ENCODE measurements around the gene SYNPO2. TPM values are rescaled to one million over a fixed set of nuclear protein-coding genes. Genes with fewer than 3 reads are reported as not detected.

SYNPO2 gene
- total RNA-seq, 2 experiments from 2014 or later: 0.12 to 0.19 TPM

DNA sequence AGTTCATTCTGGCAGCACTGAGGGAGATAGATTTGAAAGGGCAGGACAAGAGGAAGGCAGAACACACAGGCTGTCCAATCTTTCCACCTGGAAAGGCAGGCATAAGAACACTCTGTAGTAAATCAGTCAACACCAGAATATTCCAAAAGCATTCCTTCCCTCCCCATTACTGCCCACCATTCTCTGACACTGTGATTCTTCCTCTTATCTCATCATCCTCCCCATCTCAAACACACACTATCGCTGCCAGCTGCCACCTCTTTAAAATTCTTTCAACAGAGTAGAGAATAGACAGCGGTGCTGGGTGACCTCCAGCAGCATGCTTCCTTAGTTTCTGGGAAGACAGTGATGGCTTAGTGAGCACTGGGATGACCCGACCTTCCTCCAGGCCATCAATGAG, 193.3 kb downstream of the SYNPO2 start:
- no peaks in the 10 kb centered on the region for H3K36me3 Mint-ChIP-seq
- no peaks in the 10 kb centered on the region for H3K27me3 Mint-ChIP-seq
- CTCF ChIA-PET: no interaction called here
- DNase-seq: no peak
- no peak overlapping the region for H3K4me3 Mint-ChIP-seq
- no peak overlapping the region for H3K27ac Mint-ChIP-seq
- no peaks in the 10 kb centered on the region for H3K4me1 Mint-ChIP-seq (ENCODE audit: low read depth)
- intact Hi-C loops (cut with micrococcal nuclease): no loop called here
- POLR2A ChIA-PET: no interaction called here
- H3K9me3 Mint-ChIP-seq: peaks cover 4% of the 10 kb centered on the region

DNA sequence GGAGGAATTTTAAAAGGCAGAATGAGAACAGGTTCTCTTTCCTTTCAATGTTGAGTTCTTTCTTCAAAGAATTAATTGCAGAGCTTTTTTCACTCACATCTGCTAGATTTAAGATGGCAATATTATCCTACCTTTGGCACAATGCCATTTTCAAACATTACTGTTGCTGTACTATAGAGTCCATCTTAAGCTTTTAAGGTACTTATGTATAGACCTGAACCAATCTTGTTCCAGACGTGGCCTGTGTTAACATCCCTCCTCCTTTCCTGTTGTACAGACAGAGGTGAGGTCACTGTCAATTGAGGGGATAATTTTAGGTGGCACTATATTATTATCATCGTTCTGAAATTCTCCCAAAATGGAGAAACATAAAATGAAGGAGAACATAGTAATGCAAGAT, 194.0 kb downstream of the SYNPO2 start:
- POLR2A ChIA-PET: no interaction called here
- Mint-ChIP-seq H3K4me3 (no peak overlapping the region), H3K27ac (no peak overlapping the region), H3K27me3 (no peaks in the 10 kb centered on the region), H3K36me3 (no peaks in the 10 kb centered on the region), H3K4me1 (ENCODE audit: low read depth) (no peaks in the 10 kb centered on the region), H3K9me3 (peaks cover 4% of the 10 kb centered on the region)
- DNase-seq: no peak
- CTCF ChIA-PET: no interaction called here
- intact Hi-C loops (cut with micrococcal nuclease): no loop called here

DNA sequence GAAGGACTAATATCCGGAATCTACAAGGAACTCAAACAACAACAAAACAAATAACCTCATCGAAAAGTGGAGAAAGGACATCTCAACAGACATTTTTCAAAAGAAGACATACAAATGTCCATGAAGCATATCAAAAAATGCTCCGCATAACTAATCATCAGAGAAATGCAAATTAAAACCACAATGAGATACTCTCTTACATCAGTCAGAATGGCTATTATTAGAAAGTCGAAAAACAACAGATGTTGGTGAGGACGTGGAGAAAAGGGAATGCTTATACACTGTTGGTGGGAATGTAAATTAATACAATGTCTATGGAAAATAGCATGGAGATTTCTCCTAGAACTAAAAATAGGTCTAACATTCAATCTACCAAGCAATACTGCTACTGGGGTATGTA, 195.9 kb downstream of the SYNPO2 start:
- ChIA-PET CTCF (no interaction called here), POLR2A (no interaction called here)
- Mint-ChIP-seq H3K9me3 (no peaks in the 10 kb centered on the region), H3K27me3 (no peaks in the 10 kb centered on the region), H3K4me3 (no peak overlapping the region), H3K27ac (no peak overlapping the region), H3K4me1 (ENCODE audit: low read depth) (no peaks in the 10 kb centered on the region), H3K36me3 (no peaks in the 10 kb centered on the region)
- DNase-seq: no peak
- intact Hi-C loops (cut with micrococcal nuclease): no loop called here

DNA sequence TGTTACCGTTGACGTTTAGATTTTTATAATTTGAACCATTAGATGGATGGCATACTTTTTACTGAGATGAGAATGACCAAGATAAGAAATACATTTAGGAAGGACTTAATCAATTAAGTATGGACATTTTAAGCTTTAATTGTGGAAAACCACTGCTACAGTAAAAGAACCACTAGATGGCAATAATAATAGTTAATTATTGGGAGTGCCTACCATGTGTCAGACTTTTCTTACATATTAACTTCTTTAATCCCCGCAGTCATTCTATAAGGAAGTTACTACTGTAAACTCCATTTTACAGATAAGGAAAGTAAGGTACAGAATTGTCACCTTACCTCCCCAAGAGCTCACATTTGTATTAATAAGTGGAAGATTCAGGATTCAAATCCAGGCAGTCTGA, 198.5 kb downstream of the SYNPO2 start:
- DNase-seq: no peak
- intact Hi-C loops (cut with micrococcal nuclease): no loop called here
- ChIA-PET CTCF (interaction anchor here (1.2 kb wide), 1 partner anchor 13 kb away, joined by 3 read pairs; no protein-coding TSS in a partner anchor), POLR2A (no interaction called here)
- Mint-ChIP-seq H3K4me3 (no peak overlapping the region), H3K36me3 (no peaks in the 10 kb centered on the region), H3K27me3 (no peaks in the 10 kb centered on the region), H3K27ac (no peak overlapping the region), H3K9me3 (no peaks in the 10 kb centered on the region), H3K4me1 (ENCODE audit: low read depth) (no peaks in the 10 kb centered on the region)

DNA sequence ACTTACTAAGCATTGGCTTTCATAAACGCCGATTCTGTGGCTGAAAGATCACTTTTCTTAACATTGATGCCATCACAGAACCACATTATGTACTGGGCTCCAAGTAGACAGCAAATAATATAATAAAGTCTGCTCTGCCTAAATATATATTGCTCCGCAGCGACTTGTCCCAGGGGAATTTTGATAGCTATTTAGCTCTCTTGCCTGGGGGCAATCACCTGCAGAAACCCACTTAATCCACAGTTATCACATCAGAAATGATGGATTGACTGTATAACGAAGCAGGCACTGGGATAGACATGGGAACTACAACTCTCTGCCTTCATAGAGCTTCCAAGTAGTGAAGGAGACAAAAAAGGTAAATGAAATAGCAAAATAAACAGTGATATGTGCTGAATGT, 199.0 kb downstream of the SYNPO2 start:
- Mint-ChIP-seq H3K4me3 (no peak overlapping the region), H3K4me1 (ENCODE audit: low read depth) (no peaks in the 10 kb centered on the region), H3K36me3 (no peaks in the 10 kb centered on the region), H3K9me3 (no peaks in the 10 kb centered on the region), H3K27me3 (no peaks in the 10 kb centered on the region), H3K27ac (no peak overlapping the region)
- ChIA-PET POLR2A (no interaction called here), CTCF (interaction anchor here (1.2 kb wide), 1 partner anchor 12 kb away, joined by 3 read pairs; no protein-coding TSS in a partner anchor)
- intact Hi-C loops (cut with micrococcal nuclease): no loop called here
- DNase-seq: no peak

DNA sequence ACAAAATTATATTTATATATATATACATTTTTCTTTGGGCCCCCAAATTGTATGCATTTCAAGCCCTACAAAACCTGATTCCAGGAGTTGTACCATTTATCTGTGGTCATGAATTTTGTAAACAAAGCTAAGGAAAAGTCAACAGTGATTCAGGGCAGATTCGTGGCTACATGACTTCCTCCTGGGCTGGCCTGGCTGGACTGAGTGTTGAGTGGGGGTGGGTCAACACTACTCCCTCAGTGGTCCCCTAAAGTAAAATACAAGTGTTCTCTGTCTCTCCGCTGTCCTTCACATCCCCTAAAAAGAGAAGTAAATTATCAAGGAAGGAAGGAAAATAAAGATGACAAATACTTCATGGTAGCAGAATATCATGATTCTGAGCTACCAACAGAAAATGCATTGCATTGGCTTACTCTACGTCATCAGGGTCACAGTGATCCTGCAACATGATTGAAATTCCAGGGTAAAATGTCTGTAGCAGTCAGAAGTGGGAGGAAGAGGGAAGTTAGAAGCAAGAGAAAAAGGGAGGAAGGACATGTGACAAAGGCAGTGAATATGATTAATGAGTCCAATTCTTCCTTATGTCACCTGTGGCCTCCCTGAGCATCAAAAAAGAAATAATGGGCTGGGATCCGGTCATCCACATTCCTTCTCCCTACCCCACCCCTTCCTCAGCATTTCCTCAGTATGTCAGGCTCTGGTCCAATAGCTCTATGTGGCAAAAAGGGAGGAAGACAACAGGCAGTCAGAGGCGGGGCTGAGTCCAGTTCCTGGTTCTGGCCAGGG, 204.6 kb downstream of the SYNPO2 start:
- intact Hi-C loops (cut with micrococcal nuclease): no loop called here
- Mint-ChIP-seq H3K4me1 (ENCODE audit: low read depth) (peaks cover 5% of the 10 kb centered on the region), H3K4me3 (no peak overlapping the region), H3K36me3 (no peaks in the 10 kb centered on the region), H3K27me3 (peaks cover 10% of the 10 kb centered on the region), H3K9me3 (no peaks in the 10 kb centered on the region), H3K27ac (no peak overlapping the region)
- ChIA-PET POLR2A (no interaction called here), CTCF (no interaction called here)
- DNase-seq: no peak

DNA sequence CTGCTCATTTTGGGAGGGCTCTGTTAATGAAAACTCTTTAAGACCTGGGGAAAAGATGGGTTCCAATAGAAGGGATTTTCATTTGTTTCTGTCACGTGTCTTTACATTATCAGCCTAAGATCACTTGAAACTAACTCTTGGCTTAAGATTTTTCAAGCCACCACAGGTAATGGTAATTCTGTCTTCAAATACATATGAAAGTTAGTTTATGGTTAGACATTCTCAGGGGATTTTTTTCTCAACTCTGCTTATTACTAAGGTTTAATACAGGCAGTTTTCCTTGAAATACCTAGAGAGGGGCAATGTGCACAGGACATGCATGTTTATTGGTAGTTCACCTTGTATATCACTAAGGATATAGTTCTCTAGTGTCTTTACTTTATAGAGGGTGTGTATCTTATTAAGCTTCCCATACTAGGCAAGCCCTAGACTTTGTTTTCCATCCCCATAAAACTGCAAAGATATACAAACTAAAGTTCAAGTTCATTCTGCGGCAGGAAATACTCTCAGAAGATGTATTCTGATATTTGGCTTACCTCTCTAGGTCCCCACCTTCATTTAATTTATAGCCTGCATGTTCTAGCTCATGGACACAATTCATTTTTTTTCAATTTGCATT, 208.7 kb downstream of the SYNPO2 start:
- Mint-ChIP-seq H3K4me3 (no peak overlapping the region), H3K9me3 (no peaks in the 10 kb centered on the region), H3K27ac (no peak overlapping the region), H3K36me3 (no peaks in the 10 kb centered on the region), H3K4me1 (ENCODE audit: low read depth) (peaks cover 5% of the 10 kb centered on the region), H3K27me3 (peaks cover 10% of the 10 kb centered on the region)
- ChIA-PET CTCF (no interaction called here), POLR2A (no interaction called here)
- no peak for DNase-seq
- intact Hi-C loops (cut with micrococcal nuclease): no loop called here

DNA sequence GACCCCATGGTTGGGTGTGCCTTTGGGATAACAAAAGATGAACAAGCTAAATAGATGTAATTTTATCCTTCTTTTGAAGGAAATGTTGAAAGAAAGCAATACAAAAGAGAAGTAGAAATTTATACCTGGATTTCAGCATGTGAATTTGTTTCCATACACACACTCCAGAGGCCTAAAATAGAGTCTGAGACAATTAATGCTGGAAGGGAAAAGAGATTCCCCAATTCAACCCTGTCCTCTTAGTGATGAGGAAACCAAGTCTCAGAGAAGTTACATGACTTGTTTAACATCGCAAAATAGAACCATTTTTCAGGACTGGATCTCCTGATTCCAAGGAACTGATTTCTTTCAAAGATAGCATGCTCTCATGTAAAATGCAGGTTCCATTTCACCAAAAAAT, 209.7 kb downstream of the SYNPO2 start:
- Mint-ChIP-seq H3K4me1 (ENCODE audit: low read depth) (peaks cover 5% of the 10 kb centered on the region), H3K27ac (no peak overlapping the region)
- CTCF ChIA-PET: interaction anchor here (0.7 kb wide), 1 partner anchor 57 kb away, joined by 3 read pairs; no protein-coding TSS in a partner anchor

DNA sequence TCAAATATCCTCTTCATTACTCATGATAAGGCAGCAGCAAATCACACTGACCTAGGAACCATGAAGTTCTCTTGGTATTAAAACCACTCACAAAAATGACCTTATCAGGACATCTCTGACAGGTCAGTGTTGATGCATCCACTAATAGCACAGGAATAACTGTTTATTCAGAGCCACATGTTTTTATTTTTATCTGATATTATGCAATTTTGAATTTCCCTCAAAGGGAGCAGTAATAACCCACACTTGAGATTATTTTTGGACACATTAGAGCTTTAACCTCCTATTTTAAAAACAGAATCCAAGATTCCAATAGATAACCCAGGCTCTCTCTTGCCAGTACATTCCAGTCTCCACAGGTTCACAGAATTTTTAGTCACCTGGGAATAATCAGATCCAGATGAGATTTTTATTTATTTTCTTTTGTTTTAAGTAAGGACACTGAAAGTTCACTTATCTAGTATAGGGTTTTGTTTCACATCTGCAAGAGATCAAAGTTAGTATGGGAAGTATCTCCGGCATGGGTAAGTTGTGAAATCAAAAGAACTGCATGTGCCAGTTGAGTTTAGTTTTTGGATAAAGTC, 210.7 kb downstream of the SYNPO2 start:
- Mint-ChIP-seq H3K27me3 (peaks cover 10% of the 10 kb centered on the region), H3K9me3 (no peaks in the 10 kb centered on the region), H3K4me1 (ENCODE audit: low read depth) (peaks cover 5% of the 10 kb centered on the region), H3K36me3 (no peaks in the 10 kb centered on the region), H3K27ac (no peak overlapping the region), H3K4me3 (no peak overlapping the region)
- ChIA-PET CTCF (interaction anchor here (0.7 to 1.0 kb wide), 2 partner anchors 12 to 58 kb away, joined by 3 read pairs; no protein-coding TSS in a partner anchor), POLR2A (no interaction called here)
- no peak for DNase-seq
- intact Hi-C loops (cut with micrococcal nuclease): no loop called here

More for the DNA sequence above, 209.7 kb downstream of the SYNPO2 start:
- DNase-seq: no peak
- Mint-ChIP-seq H3K9me3 (no peaks in the 10 kb centered on the region), H3K36me3 (no peaks in the 10 kb centered on the region), H3K27me3 (peaks cover 10% of the 10 kb centered on the region), H3K4me3 (no peak overlapping the region)
- POLR2A ChIA-PET: no interaction called here
- intact Hi-C loops (cut with micrococcal nuclease): no loop called here

DNA sequence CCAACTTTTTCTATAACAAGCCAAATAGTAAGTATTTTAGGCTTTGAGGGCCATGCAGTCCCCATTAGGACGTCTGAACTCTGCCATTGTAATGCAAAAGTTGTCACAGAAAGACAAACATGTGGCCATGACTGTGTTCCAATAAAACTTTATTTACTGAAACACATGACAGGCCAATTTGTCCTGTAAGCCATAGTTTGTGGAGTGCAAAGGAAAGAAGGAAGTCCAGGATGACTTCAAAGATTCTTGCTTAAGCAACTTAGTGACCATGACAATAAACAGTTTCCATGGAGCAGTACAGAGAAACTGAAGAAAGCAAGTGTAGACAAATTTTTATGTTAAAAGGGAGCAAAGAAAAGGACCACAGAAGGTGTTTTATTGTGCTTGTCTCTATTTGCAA, 212.0 kb downstream of the SYNPO2 start:
- intact Hi-C loops (cut with micrococcal nuclease): no loop called here
- ChIA-PET CTCF (no interaction called here), POLR2A (no interaction called here)
- Mint-ChIP-seq H3K4me1 (ENCODE audit: low read depth) (peaks cover 5% of the 10 kb centered on the region), H3K27ac (no peak overlapping the region), H3K9me3 (no peaks in the 10 kb centered on the region), H3K36me3 (no peaks in the 10 kb centered on the region), H3K27me3 (peaks cover under 1% of the 10 kb centered on the region), H3K4me3 (no peak overlapping the region)
- DNase-seq: no peak

DNA sequence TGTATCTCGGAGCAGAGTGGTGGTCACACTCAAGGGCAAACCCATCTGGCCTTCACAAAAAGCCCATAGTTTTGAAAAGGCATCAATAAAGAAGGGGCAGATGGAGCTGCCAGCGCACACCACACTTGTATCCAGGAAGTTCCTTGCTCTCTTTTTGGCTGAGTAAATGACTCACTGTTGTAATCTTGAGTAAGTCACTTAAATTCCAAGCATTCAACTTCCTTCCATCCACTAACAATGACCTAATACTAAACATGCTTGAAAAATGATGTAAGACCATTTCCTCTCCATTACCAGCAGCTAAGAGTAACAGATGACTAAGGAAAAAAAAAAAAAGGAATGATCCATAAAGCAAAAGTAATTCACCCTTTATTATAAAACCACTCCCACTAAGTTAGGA, 214.6 kb downstream of the SYNPO2 start:
- Mint-ChIP-seq H3K27ac (no peak overlapping the region), H3K4me3 (no peak overlapping the region), H3K27me3 (no peaks in the 10 kb centered on the region), H3K36me3 (no peaks in the 10 kb centered on the region), H3K4me1 (ENCODE audit: low read depth) (no peaks in the 10 kb centered on the region), H3K9me3 (no peaks in the 10 kb centered on the region)
- intact Hi-C loops (cut with micrococcal nuclease): no loop called here
- DNase-seq: no peak
- ChIA-PET CTCF (no interaction called here), POLR2A (no interaction called here)

DNA sequence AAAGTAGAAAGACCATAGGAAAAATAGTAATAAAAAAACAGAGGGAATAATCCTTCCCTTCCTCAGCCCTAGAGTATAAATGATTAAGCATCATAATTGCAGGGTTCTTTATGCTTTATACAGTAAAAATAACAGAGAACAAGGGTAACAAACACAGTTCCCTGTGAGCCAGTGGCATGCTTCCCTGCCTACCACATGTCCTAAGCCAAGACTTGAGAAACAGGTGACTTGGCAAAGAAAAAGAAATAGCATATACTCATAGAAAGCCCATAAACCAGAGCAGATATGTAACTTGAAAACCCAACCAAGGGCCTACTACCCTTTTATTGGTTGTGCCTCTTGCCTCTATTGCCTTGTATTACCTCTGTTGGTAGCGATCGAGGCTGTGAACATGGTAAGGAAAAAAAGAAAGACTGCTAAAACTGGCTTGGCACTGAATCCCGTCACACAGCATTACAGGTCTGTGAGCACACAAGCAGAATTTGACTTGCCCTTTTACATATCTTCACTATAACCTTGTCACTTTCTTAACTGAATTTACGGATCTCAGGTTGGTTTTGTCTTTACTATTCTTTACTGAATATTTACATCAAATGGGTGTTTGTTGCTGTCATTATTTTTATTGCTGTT, 216.1 kb downstream of the SYNPO2 start:
- H3K4me3 Mint-ChIP-seq: no peak overlapping the region
- no peaks in the 10 kb centered on the region for H3K9me3 Mint-ChIP-seq
- no peaks in the 10 kb centered on the region for H3K27me3 Mint-ChIP-seq
- no peaks in the 10 kb centered on the region for H3K4me1 Mint-ChIP-seq (ENCODE audit: low read depth)
- H3K27ac Mint-ChIP-seq: no peak overlapping the region
- no peaks in the 10 kb centered on the region for H3K36me3 Mint-ChIP-seq
- ChIA-PET POLR2A (no interaction called here), CTCF (no interaction called here)
- DNase-seq: no peak
- intact Hi-C loops (cut with micrococcal nuclease): no loop called here
